Nephron progenitor cell (in vitro differentiated cells): ENCODE results near the gene PAPPA.

Experiments used
- DNase-seq: peaks from one replicate; pipeline ENCODE4 v3.0.0; 2021
- H3K27ac Mint-ChIP-seq: 2 replicates; pipeline ENCODE4 v1.8.0; 2021; ENCODE audit warnings: mild to moderate bottlenecking, moderate library complexity, mixed read lengths
- H3K27me3 Mint-ChIP-seq: 2 replicates; pipeline ENCODE4 v1.8.0; 2021; ENCODE audit warnings: mild to moderate bottlenecking, low read depth, mixed read lengths; ENCODE audit not compliant: poor library complexity
- H3K36me3 Mint-ChIP-seq: 2 replicates; pipeline ENCODE4 v1.8.0; 2021; ENCODE audit warnings: low read depth, mixed read lengths
- H3K4me1 Mint-ChIP-seq: 2 replicates; pipeline ENCODE4 v1.8.0; 2021; ENCODE audit warnings: mixed read lengths
- H3K4me3 Mint-ChIP-seq: 2 replicates; pipeline ENCODE4 v1.8.0; 2021; ENCODE audit warnings: mild to moderate bottlenecking, moderate library complexity, mixed read lengths
- H3K9me3 Mint-ChIP-seq: 2 replicates; pipeline ENCODE4 v1.8.0; 2021; ENCODE audit warnings: mild to moderate bottlenecking, moderate library complexity, mixed read lengths
- CTCF ChIP-seq: fragments of 200-600 bp; sonication (generic); IDR thresholded peaks from 2 replicates; pipeline ENCODE4 v1.5.0; 2021; ENCODE audit warnings: antibody characterized with exemption

The PAPPA gene

DNA sequence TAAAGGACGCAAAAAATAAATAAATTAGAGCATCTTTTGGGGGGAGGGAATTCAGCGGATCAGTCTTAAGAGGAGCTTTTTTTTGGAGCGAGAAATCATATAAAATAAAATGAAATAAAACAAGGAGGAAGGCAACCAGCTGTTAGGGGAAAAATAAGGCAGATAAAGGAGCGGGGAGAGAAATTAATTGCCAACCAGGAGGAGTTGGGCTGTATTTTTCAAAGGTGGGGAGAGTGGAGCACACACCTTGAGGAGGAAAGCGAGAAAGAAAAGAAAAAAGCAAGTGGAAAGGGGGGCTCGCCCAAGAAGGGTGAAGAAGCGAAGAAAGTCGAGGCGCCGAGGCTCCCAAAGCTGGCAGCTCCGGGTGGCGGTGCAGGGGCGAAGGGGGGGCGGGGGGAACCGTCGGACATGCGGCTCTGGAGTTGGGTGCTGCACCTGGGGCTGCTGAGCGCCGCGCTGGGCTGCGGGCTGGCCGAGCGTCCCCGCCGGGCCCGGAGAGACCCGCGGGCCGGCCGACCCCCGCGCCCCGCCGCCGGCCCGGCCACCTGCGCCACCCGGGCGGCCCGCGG lies at the start of gene PAPPA:
TSS of gene PAPPA (plus strand) at position 27 of the 569 bp plus-strand sequence. CDS start at position 409, 382 bp downstream.
- TF ChIP-seq CTCF = no peak
- H3K4me3 Mint-ChIP-seq = peak within 1 kb of the TSS; percentile 92
- H3K4me1 Mint-ChIP-seq = peaks cover 57% of the 10 kb centered on the region
- H3K27ac Mint-ChIP-seq = peak within 1 kb of the TSS; percentile 87
- H3K27me3 Mint-ChIP-seq = peaks cover 38% of the 10 kb centered on the region
- no peaks in the 10 kb centered on the region for H3K36me3 Mint-ChIP-seq
- H3K9me3 Mint-ChIP-seq = no peaks in the 10 kb centered on the region
- DNase-seq = no peak

DNA sequence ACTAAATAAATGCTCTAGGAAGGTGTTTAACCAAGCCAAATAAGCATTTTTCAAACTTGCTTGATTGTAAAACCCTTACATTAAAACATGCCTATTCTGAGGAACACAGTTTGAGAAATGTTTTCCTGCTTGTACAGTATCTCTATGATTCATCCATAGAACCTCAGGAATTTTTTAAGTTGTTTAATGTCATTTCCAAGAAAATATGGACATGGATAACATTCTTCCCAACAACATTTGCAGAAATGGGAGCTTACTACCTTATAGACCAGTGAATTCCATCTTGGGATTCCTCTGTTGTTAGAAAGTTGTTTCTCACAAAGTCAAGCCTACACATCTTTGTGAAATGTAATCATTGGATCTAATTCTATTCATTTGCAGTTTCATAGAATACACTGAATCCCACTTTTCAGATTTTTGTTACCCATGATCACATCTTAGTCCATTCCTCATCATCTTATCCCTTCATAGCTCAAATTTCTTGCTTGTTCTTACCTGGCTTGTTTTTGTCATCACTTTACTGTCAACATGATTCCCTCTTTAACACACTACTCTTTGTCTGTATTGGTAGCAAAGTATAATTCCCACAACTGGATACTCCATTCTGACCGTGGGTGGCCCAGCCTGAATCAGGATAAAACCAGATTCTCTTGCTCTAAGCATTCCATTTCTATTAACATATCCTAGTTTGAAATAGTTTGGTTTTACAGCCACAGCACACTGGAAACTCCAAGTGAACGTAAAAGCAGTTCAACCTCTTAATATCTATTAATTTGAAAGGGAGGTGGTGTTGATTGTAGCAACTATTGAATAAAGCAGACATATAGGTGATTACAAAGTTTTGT lies 49.4 kb upstream of the PAPPA start:
- no peak overlapping the region for H3K27ac Mint-ChIP-seq
- peaks cover 10% of the 10 kb centered on the region for H3K9me3 Mint-ChIP-seq
- no peak overlapping the region for H3K4me3 Mint-ChIP-seq
- no peaks in the 10 kb centered on the region for H3K4me1 Mint-ChIP-seq
- H3K27me3 Mint-ChIP-seq = peaks cover 10% of the 10 kb centered on the region
- TF ChIP-seq CTCF = no peak
- no peak for DNase-seq
- no peaks in the 10 kb centered on the region for H3K36me3 Mint-ChIP-seq

DNA sequence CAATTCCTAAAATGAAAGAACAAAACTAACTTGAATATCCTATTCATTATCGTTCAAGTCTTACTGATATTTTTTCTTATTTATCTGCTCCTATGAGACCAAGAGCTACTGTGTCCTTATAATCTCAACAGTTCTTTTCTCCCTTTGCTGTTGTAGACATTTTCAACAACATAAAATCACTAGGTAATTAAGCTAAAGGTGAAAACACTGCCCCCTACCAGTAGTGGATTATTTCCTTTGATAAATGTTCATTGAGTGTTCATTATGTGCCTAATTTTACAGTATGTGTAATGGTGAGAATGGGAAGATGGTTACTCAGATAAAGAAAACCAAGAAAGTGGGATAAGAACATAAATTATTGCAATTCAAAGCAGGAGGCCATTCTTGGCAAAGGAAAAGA lies 41.4 kb upstream of the PAPPA start:
- no peak overlapping the region for H3K4me3 Mint-ChIP-seq
- no peak overlapping the region for H3K27ac Mint-ChIP-seq
- peaks cover 17% of the 10 kb centered on the region for H3K4me1 Mint-ChIP-seq
- peaks cover 9% of the 10 kb centered on the region for H3K27me3 Mint-ChIP-seq
- peaks cover 10% of the 10 kb centered on the region for H3K9me3 Mint-ChIP-seq
- no peak for TF ChIP-seq CTCF
- no peaks in the 10 kb centered on the region for H3K36me3 Mint-ChIP-seq
- DNase-seq = no peak

- Mint-ChIP-seq H3K4me3 (no peak overlapping the region), H3K4me1 (peaks cover 17% of the 10 kb centered on the region), H3K9me3 (peaks cover 28% of the 10 kb centered on the region), H3K27me3 (peaks cover 5% of the 10 kb centered on the region), H3K27ac (peak overlapping the region; percentile 48), H3K36me3 (no peaks in the 10 kb centered on the region)
- TF ChIP-seq CTCF = no peak
- DNase-seq = no peak
These were observed 37.7 kb upstream of the PAPPA start for GRCh38 chr9:116115761-116116353.

- H3K4me3 Mint-ChIP-seq = no peak overlapping the region
- H3K9me3 Mint-ChIP-seq = peaks cover 33% of the 10 kb centered on the region
- no peaks in the 10 kb centered on the region for H3K36me3 Mint-ChIP-seq
- H3K27me3 Mint-ChIP-seq = peaks cover 5% of the 10 kb centered on the region
- TF ChIP-seq CTCF = no peak
- no peak for DNase-seq
- H3K4me1 Mint-ChIP-seq = peaks cover 17% of the 10 kb centered on the region
- no peak overlapping the region for H3K27ac Mint-ChIP-seq
These were observed 37.2 kb upstream of the PAPPA start for GRCh38 chr9:116116393-116116792.
